HCT116 (cell line): Measurements from ENCODE around the gene CCS. TPM values are rescaled to one million over a fixed set of nuclear protein-coding genes. Genes with fewer than 3 reads are reported as not detected.

Experiments used
- ATAC-seq: fragments of 200-7000 bp; cut with Tn5 transposase; 2 replicates; pipeline ENCODE4 v1.9.1; 2020; ENCODE audit warnings: mild to moderate bottlenecking, moderate library complexity
- BruUV-seq: library from RNA; stranded (reverse); fragments of 400-500 nt; replicated peaks from 2 replicates; lab custom pipeline; 2021; lab: Mats Ljungman, UMichigan
- CTCF ChIA-PET: fragments of 300-600 bp; sonication (Branson Sonifier 250); formaldehyde crosslinking; loops from one replicate; lab custom pipeline; 2021; ENCODE audit warnings: antibody characterized with exemption; lab: Charles Lee
- POLR2A ChIA-PET: fragments of 300-600, 350-600 bp; sonication (Branson Sonifier 250); formaldehyde crosslinking; loops from one replicate; lab custom pipeline; 2021; ENCODE audit warnings: antibody characterized with exemption; lab: Charles Lee
- RAD21 ChIA-PET, 2 experiments: fragments of 300-600 bp; sonication (Branson Sonifier 250); formaldehyde crosslinking; loops; one replicate each; lab custom pipeline; 2023; ENCODE audit warnings: low total read pairs in 2 of 2; ENCODE audit not compliant: uncharacterized antibody in 2 of 2, unreplicated experiment in 2 of 2, low non-redundant PET in 1 of 2; lab: Charles Lee
- DNase-seq: peaks from one replicate; pipeline ENCODE4 v3.0.0-alpha.2; 2010; ENCODE audit warnings: low read depth, low spot score
- H2AFZ ChIP-seq: fragments of 200-600 bp; shearing (Covaris generic), sonication (generic); 2 replicates; pipeline ENCODE4 v1.6.1; 2017; ENCODE audit warnings: low read depth, mixed run types, mixed read lengths, antibody characterized with exemption, low read length; ENCODE audit not compliant: poor library complexity, severe bottlenecking
- H3K27ac ChIP-seq: 2 replicates; pipeline ENCODE4 v1.5.1; 2012; ENCODE audit warnings: low read depth, low read length
- H3K27me3 ChIP-seq: fragments of 200-600 bp; sonication (generic); 2 replicates; pipeline ENCODE4 v1.6.1; 2016; ENCODE audit warnings: mixed run types, low read length, mixed read lengths; ENCODE audit not compliant: insufficient read depth
- H3K36me3 ChIP-seq, 2 experiments: fragments of 200-500 bp in 1 of 2; fragments of 200-600 bp in 1 of 2; sonication (Bioruptor generic) in 1 of 2; sonication (generic) in 1 of 2; 2 replicates each; pipeline versions ENCODE4 v1.5.1 to v1.6.1; 2014 to 2016; ENCODE audit warnings: low read length in 2 of 2, inconsistent platforms in 1 of 2, mixed read lengths in 1 of 2, mixed run types in 1 of 2; ENCODE audit not compliant: insufficient read depth in 2 of 2, control insufficient read depth in 1 of 2
- H3K4me1 ChIP-seq, 2 experiments: fragments of 200-600 bp in 1 of 2; sonication (generic) in 1 of 2; 2 replicates each; pipeline versions ENCODE4 v1.5.1 to v1.6.1; 2012 to 2017; ENCODE audit warnings: low read length in 2 of 2, inconsistent platforms in 1 of 2, mild to moderate bottlenecking in 1 of 2, mixed read lengths in 1 of 2, mixed run types in 1 of 2, moderate library complexity in 1 of 2; ENCODE audit not compliant: insufficient read depth in 2 of 2, control insufficient read depth in 1 of 2
- H3K4me2 ChIP-seq: fragments of 200-600 bp; sonication (generic); 2 replicates; pipeline ENCODE4 v1.6.1; 2017; ENCODE audit warnings: mixed run types, low read length, mixed read lengths
- H3K4me3 ChIP-seq, 2 experiments: fragments of 200-600 bp in 1 of 2; sonication (generic) in 1 of 2; replicated peaks in 1 of 2; 2 replicates each; pipeline ENCODE4 v1.5.1; 2011 to 2016; ENCODE audit warnings: low read length in 2 of 2, control low read depth in 1 of 2, low read depth in 1 of 2, mild to moderate bottlenecking in 1 of 2, mixed read lengths in 1 of 2, mixed run types in 1 of 2
- H3K79me2 ChIP-seq: fragments of 200-600 bp; sonication (generic); 2 replicates; pipeline ENCODE4 v1.6.1; 2017; ENCODE audit warnings: mild to moderate bottlenecking, mixed run types, low read length, moderate library complexity, mixed read lengths; ENCODE audit not compliant: insufficient read depth
- H3K9ac ChIP-seq: fragments of 200-600 bp; sonication (generic); 2 replicates; pipeline ENCODE4 v1.6.1; 2016; ENCODE audit warnings: low read length, mixed read lengths
- H3K9me2 ChIP-seq: fragments of 200-600 bp; sonication (generic), shearing (Covaris generic); 2 replicates; pipeline ENCODE4 v1.6.1; 2017; ENCODE audit warnings: mixed run types, mild to moderate bottlenecking, moderate library complexity; ENCODE audit not compliant: insufficient read depth
- H3K9me3 ChIP-seq, 2 experiments: fragments of 200-500 bp in 1 of 2; fragments of 200-600 bp in 1 of 2; sonication (Bioruptor generic) in 1 of 2; sonication (generic) in 1 of 2; 2 replicates each; pipeline ENCODE4 v1.6.1; 2014 to 2017; ENCODE audit warnings: low read length in 2 of 2, mixed read lengths in 2 of 2, inconsistent platforms in 1 of 2, low read depth in 1 of 2, mild to moderate bottlenecking in 1 of 2, mixed run types in 1 of 2, moderate library complexity in 1 of 2; ENCODE audit not compliant: control insufficient read depth in 1 of 2, insufficient read depth in 1 of 2
- H4K20me1 ChIP-seq: fragments of 200-600 bp; sonication (generic), shearing (Covaris generic); 2 replicates; pipeline ENCODE4 v1.6.1; 2017; ENCODE audit warnings: mixed run types, mild to moderate bottlenecking, moderate library complexity; ENCODE audit not compliant: insufficient read depth
- CBX3 ChIP-seq: IDR thresholded peaks from 2 replicates; pipeline ENCODE4 v1.6.1; 2012; ENCODE audit warnings: low read depth
- CEBPB ChIP-seq: IDR thresholded peaks from 2 replicates; pipeline ENCODE4 v1.6.1; 2012; ENCODE audit warnings: low read depth
- CTCF ChIP-seq, 3 experiments: fragments of 200-600 bp in 1 of 3; sonication (generic) in 1 of 3; IDR thresholded peaks in 2 of 3; conservative IDR thresholded peaks in 1 of 3; 2 replicates each; pipeline ENCODE4 v1.5.1; 2012 to 2017; ENCODE audit warnings: low read depth in 2 of 3, low read length in 2 of 3, antibody characterized with exemption in 1 of 3, borderline replicate concordance in 1 of 3, control low read depth in 1 of 3, mild to moderate bottlenecking in 1 of 3, mixed read lengths in 1 of 3, mixed run types in 1 of 3, moderate library complexity in 1 of 3; ENCODE audit not compliant: insufficient read depth in 1 of 3
- ELF1 ChIP-seq: IDR thresholded peaks from 2 replicates; pipeline ENCODE4 v1.6.1; 2012; ENCODE audit warnings: low read depth, borderline replicate concordance
- EZH2phosphoT487 ChIP-seq: fragments of 200-600 bp; IDR thresholded peaks from 2 replicates; pipeline ENCODE4 v1.6.1; 2018; ENCODE audit warnings: antibody characterized with exemption, borderline replicate concordance
- FOSL1 ChIP-seq: IDR thresholded peaks from 2 replicates; pipeline ENCODE4 v1.6.1; 2012; ENCODE audit warnings: low read depth
- JUND ChIP-seq: IDR thresholded peaks from 2 replicates; pipeline ENCODE4 v1.6.1; 2012
- POLR2A ChIP-seq: IDR thresholded peaks from 2 replicates; pipeline ENCODE4 v1.7.0; 2011; ENCODE audit warnings: borderline replicate concordance; ENCODE audit not compliant: insufficient read depth, insufficient read length; ENCODE audit errors: extremely low read depth
- POLR2AphosphoS5 ChIP-seq: IDR thresholded peaks from 2 replicates; pipeline ENCODE4 v1.6.1; 2011; ENCODE audit warnings: mild to moderate bottlenecking, low read depth, low read length, moderate library complexity
- RAD21 ChIP-seq: IDR thresholded peaks from 2 replicates; pipeline ENCODE4 v1.6.1; 2012; ENCODE audit warnings: low read depth, mild to moderate bottlenecking
- SIN3A ChIP-seq: IDR thresholded peaks from 2 replicates; pipeline ENCODE4 v1.6.1; 2012; ENCODE audit warnings: low read depth
- SRF ChIP-seq: IDR thresholded peaks from 2 replicates; pipeline ENCODE4 v1.6.1; 2012; ENCODE audit warnings: low read depth
- TCF7L2 ChIP-seq: IDR thresholded peaks from 2 replicates; pipeline ENCODE4 v1.7.0; 2011; ENCODE audit warnings: borderline replicate concordance, inconsistent platforms; ENCODE audit not compliant: insufficient read depth, insufficient read length; ENCODE audit errors: extremely low read depth
- YY1 ChIP-seq: IDR thresholded peaks from 2 replicates; pipeline ENCODE4 v1.6.1; 2011; ENCODE audit warnings: low read length, low read depth, moderate library complexity, mild to moderate bottlenecking; ENCODE audit not compliant: insufficient replicate concordance; ENCODE audit errors: extremely low read depth
- ZBTB33 ChIP-seq: IDR thresholded peaks from 2 replicates; pipeline ENCODE4 v1.6.1; 2011; ENCODE audit warnings: mild to moderate bottlenecking, low read length, moderate library complexity; ENCODE audit not compliant: insufficient replicate concordance; ENCODE audit errors: extremely low read depth
- ZFX ChIP-seq: fragments of 450-650 bp; IDR thresholded peaks from 2 replicates; pipeline ENCODE4 v1.6.1; 2017
- ZNF274 ChIP-seq: fragments of 200-500 bp; sonication (Bioruptor generic); IDR thresholded peaks from 2 replicates; pipeline ENCODE4 v1.6.1; 2014; ENCODE audit warnings: mild to moderate bottlenecking, low read depth, low read length, inconsistent platforms
- intact Hi-C: fragments of 100-400 bp; cut with micrococcal nuclease; formaldehyde crosslinking; loops from 2 replicates; pipeline ENCODE4 v1.10.0; 2022
- total RNA-seq: library from RNA; stranded (reverse); gene quantifications from one replicate; pipeline ENCODE4 v1.2.1, GENCODE V29; 2021; ENCODE audit not compliant: unreplicated experiment
- TF ChIP-seq, protein P1 (sequence below): IDR thresholded peaks from 2 replicates; pipeline ENCODE4 v1.6.1; 2012; ENCODE audit warnings: low read depth
- TF ChIP-seq, protein P2 (sequence below): IDR thresholded peaks from 2 replicates; pipeline ENCODE4 v1.6.1; 2012

The CCS gene
- total RNA-seq, 1 experiment from 2014 or later, result 40.6 TPM

DNA sequence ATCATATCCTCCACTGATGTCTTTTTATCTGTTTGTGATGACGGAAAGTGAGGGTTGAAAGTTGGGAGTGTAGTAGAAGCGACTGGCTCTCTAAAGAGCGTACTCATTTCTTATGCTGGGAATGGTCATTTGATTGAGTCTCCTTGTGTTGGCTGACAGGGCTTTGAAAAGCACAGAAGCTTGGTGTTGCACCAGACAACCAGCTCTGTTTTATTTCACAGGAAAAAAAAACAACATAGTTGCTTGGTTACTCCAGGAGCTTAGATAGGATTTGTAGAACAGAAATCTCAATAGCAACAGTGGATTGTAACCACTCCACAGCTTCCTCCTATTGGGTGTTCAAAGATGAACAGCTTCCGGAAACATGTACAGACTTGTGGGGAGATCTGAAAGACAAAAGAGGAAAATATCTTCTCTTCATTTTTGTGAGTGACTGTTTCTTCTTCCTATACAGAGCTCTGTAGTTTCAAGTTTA, 26.1 kb downstream of the CCS start:
- DNase-seq, result no peak
- no TSS peak for BruUV-seq
- H3K27ac ChIP-seq, result no peak overlapping the region
- ChIA-PET RAD21 (no interaction called here), POLR2A (interaction anchor here (0.6 to 1.4 kb wide), 3 partner anchors 19 to 21 kb away, joined by 3 to 5 read pairs (median 3); partner anchors contain the start of gene RBM4), CTCF (no interaction called here)
- H3K4me3 ChIP-seq, result no peak overlapping the region
- no peaks in the 10 kb centered on the region for H3K27me3 ChIP-seq
- intact Hi-C loops, result no loop called here
- H3K9me2 ChIP-seq, result no peaks in the 10 kb centered on the region
- peaks cover 30 to 52% of the 10 kb centered on the region in 2 experiments for H3K36me3 ChIP-seq
- no peaks in the 10 kb centered on the region for H3K9me3 ChIP-seq
- H3K9ac ChIP-seq, result no peak overlapping the region
- H2AFZ ChIP-seq, result no peak overlapping the region
- H3K79me2 ChIP-seq, result peaks cover 85% of the 10 kb centered on the region
- TF ChIP-seq FOSL1 (no peak), SIN3A (no peak), ZFX (no peak), POLR2AphosphoS5 (no peak), JUND (no peak), ELF1 (no peak), ZBTB33 (no peak), SRF (no peak), CBX3 (no peak), YY1 (no peak), EZH2phosphoT487 (no peak), TCF7L2 (no peak), POLR2A (no peak), CEBPB (no peak), CTCF (IDR thresholded peaks at IDR 0.05 in 2 of 3, conservative IDR thresholded peaks at IDR 0.05 in 1 of 3; ENCODE audit: borderline replicate concordance in 1 of 3, insufficient read depth in 1 of 3, low read depth in 2 of 3, low read length in 2 of 3) (no peak), RAD21 (no peak), ZNF274 (no peak)
- TF ChIP-seq, protein P1, sequence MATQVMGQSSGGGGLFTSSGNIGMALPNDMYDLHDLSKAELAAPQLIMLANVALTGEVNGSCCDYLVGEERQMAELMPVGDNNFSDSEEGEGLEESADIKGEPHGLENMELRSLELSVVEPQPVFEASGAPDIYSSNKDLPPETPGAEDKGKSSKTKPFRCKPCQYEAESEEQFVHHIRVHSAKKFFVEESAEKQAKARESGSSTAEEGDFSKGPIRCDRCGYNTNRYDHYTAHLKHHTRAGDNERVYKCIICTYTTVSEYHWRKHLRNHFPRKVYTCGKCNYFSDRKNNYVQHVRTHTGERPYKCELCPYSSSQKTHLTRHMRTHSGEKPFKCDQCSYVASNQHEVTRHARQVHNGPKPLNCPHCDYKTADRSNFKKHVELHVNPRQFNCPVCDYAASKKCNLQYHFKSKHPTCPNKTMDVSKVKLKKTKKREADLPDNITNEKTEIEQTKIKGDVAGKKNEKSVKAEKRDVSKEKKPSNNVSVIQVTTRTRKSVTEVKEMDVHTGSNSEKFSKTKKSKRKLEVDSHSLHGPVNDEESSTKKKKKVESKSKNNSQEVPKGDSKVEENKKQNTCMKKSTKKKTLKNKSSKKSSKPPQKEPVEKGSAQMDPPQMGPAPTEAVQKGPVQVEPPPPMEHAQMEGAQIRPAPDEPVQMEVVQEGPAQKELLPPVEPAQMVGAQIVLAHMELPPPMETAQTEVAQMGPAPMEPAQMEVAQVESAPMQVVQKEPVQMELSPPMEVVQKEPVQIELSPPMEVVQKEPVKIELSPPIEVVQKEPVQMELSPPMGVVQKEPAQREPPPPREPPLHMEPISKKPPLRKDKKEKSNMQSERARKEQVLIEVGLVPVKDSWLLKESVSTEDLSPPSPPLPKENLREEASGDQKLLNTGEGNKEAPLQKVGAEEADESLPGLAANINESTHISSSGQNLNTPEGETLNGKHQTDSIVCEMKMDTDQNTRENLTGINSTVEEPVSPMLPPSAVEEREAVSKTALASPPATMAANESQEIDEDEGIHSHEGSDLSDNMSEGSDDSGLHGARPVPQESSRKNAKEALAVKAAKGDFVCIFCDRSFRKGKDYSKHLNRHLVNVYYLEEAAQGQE, result no peak
- TF ChIP-seq, protein P2, sequence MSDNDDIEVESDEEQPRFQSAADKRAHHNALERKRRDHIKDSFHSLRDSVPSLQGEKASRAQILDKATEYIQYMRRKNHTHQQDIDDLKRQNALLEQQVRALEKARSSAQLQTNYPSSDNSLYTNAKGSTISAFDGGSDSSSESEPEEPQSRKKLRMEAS, result no peak
- peaks cover 2 to 33% of the 10 kb centered on the region in 2 experiments; a peak in 3 of 4 replicates for H3K4me1 ChIP-seq
- H4K20me1 ChIP-seq, result peaks cover 65% of the 10 kb centered on the region
- H3K4me2 ChIP-seq, result peak overlapping the region; percentile 93
- ATAC-seq, result no peak
